Measurements from ENCODE around the gene SLC45A3.

The SLC45A3 gene

GRCh38 chr1:205631768-205632668, 48.3 kb downstream of the SLC45A3 start, which contains the start of gene ELK4:
TSS of gene ELK4 (minus strand) at chr1:205632011. CDS start at chr1:205623882, 8,129 bp downstream.
- peak; percentile 100 for DNase-seq

DNA sequence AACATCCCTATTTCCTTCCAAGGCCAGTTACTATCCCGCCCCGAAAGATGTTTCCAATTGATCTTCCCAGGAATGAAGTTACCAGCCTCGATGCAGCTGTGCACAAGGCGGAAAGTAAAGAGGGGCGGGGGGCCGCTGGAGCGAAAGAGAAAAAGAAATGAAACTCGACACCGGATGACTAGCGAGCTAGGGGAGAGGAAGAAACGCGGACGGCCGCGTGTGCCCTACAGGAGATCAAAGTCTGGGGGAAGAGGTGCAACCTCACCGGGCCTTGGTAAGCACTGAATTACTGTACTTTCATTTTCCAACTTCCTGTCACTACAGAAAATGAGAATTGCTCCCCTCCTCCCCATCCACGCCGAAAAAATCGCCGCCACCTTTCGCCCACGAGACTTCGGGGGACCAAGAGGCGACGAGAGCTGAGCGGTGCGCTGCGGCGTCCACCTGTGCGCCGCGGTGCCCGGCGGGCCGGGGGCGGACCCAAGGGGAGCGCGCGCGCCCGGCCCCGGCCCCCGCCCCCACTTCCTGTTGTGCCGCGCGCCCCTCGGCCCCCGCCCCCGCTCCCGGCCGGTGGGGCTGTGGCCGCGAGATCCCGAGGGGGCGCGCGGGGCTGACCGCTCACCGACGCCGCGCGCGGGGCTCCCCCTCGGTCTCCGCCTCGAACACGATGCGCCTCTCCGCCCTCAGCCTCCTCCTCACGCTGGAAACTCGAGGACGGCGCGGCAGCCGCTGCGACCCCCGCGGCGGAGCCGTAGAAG, 49.1 kb downstream of the SLC45A3 start:
- DNase-seq = peak; percentile 70

- DNase-seq = no peak
These were observed 49.7 kb downstream of the SLC45A3 start for GRCh38 chr1:205630651-205631009.

- DNase-seq = no peak
These were observed 50.1 kb downstream of the SLC45A3 start for GRCh38 chr1:205630241-205630640.

- no peak for DNase-seq
These were observed 50.6 kb downstream of the SLC45A3 start for GRCh38 chr1:205629751-205630150.

GRCh38 chr1:205627956-205628355, 52.4 kb downstream of the SLC45A3 start:
- DNase-seq = no peak

DNA sequence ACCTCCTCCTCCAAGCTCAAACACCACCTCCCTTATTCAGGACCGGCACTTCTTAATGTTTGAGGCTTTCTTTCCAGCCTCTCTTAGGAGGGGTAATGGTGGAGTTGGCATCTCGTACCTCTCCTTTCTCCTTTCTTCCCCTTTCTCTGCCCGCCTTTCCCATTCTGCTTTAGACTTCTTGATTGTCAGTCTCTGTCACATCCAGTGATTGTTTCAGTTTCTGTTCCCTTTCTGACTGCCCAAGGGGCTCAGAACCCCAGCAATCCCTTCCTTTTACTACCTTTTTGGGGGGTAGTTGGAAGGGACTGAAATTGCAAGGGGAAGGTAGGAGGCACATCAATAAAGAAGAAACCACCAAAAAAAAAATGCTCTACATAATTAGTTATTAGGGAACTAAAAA, 54.1 kb downstream of the SLC45A3 start:
- DNase-seq = no peak

DNA sequence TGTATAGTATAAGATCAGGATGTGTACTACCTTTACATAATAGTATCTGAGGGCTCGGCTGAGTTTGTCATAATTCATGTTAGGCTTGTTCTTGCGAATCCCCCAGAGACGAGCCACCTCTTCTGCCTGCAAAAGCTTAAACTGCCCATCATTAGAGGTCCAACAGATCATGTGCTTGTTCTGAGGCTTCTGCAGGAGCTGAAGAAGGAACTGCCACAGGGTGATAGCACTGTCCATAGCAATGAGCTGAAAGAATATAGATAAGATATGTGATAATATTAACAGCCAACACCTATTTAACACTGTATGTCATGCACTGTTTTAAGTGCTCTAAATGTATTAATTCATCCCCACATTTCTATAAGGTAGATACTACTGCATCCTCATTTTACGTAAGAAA, 56.7 kb downstream of the SLC45A3 start:
- DNase-seq = no peak

DNA sequence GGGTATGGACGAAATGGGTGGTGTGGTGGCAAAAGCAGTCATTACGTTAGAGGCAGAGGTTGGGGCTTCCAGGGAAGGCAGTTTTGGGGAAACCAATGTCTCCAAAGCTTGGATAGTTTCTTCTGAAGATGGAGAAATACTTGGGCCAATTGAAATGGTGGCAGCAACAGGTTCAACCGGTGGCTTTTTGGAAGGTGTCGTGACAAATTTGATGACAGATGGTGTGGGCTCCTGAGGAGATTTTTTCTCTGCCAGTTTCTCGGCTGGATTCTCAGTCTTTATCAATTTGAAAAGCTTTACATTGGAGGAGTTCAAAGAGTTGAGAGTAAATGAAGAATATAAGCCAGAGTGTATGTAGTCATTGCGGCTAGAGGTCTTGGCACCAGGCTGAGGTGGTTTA, 60.0 kb downstream of the SLC45A3 start:
- DNase-seq = no peak

GRCh38 chr1:205619376-205619775, 60.9 kb downstream of the SLC45A3 start:
- no peak for DNase-seq

GRCh38 chr1:205616563-205617293, 63.6 kb downstream of the SLC45A3 start:
- DNase-seq = no peak

DNA sequence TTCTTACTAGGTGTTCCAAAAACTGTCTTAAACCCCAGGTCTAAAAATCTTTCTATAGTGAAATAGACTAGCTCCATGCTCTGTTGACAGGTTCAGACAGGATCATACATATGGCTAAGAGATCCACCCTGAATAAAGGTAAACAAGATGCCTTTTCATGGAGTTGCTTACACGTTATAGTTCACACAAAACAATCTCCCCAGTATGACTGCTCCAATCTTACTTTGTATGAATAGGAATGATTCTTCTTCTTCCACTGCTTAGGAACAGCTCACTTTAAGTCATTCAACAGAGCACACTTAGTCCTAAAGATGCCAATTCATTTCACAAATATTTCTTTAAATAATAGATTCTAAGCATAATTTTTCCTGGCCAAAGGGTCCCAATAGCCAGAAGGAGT, 64.5 kb downstream of the SLC45A3 start:
- DNase-seq = no peak

- no peak for DNase-seq
These were observed 66.4 kb downstream of the SLC45A3 start for GRCh38 chr1:205613854-205614412.

DNA sequence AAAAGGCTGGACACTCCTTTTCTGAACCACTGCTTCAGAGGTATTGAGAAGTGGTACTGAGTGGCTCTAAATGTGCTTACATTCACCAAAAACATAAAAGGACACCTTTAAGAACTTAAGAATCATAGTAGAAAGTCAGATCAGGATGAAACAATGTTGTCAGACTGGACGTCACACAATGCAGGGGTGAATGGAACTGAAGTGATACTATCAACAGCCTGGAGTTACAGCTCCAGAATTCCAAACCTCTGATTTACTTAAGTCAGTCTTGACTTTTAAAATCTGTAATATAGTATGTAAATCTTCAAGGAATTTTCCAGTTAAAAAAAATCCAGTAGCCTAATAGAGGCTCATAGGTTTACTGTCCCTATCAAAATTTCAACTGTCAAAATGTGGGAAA, 67.8 kb downstream of the SLC45A3 start:
- no peak for DNase-seq

DNA sequence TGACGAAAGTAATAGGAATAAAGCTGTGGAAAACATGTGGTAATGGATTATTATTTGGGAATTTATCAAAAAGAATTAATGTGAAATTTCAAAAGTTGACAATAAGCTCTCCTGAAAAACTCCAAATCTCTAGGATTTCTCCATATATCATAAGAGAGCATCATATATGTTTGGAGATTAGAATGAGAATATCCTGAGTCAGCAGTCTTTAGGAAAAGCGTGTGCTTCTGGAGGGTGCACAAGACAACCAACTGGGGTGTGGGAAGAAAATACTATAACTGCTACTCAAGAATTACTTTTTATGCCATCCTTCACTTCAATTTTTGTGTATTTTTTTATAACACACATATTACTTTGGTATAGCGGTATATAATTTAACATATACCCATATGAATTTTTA, 68.2 kb downstream of the SLC45A3 start:
- no peak for DNase-seq

DNA sequence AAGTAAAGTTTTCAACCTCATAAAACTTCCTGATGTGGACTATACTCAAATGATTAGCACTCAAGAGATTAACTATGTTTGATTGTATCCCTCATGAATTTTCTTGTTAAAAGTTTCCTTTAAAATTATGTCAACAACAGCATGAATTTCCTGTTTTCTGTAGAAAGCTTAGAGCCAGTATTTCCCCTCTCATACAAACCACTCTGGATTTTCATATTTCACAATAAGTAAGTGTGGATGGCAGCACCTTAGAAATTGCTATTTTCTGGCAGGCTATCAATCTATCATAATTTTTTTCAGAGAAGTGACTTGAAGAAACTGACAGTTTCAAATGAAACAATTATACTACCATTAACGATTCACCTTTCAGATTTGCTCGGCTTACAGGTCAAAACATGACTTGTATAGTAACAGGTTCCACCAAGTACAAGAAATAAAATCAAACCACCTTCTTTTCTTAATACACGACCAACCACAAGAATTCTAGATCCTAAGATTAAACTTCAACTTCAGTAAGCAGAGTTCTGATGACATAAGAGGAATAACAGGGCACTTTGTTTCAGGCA, 69.3 kb downstream of the SLC45A3 start:
- no peak for DNase-seq

DNA sequence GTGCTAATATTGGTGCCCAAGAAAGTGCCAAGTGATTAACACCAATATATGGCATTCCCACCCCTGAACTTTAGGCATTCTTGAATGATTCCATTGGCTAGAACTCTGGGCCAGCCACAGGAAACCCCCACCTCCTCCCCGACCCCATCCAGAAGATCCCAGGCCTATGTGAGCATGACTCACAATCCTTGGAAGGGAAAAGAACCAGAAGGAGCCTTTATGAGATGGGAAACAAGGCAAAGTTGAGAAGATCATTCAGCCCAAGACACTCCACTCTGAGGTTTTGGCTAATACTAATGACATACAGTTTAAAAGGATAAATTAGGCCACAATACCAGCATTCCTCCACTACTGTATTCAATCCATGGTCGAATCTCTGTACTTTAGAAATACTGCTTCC, 70.3 kb downstream of the SLC45A3 start:
- DNase-seq = no peak

Measured in stimulated activated CD4-positive, alpha-beta T cell treated with anti-CD3 and anti-CD28 coated beads, Interleukin-12 subunit alpha, Interleukin-12 subunit beta, amount 100 ng/mL, for 4 hours (primary cell).